Nephron (organoid): Measurements from ENCODE around the gene IL32.

Experiments
- H3K27ac Mint-ChIP-seq, 3 experiments: 2 replicates each; pipeline ENCODE4 v1.8.0; 2020; ENCODE audit warnings: mixed read lengths in 3 of 3, mild to moderate bottlenecking in 2 of 3, moderate library complexity in 1 of 3
- H3K27me3 Mint-ChIP-seq: 2 replicates; pipeline ENCODE4 v1.8.0; 2021; ENCODE audit warnings: low read depth, mild to moderate bottlenecking, moderate library complexity, mixed read lengths
- H3K36me3 Mint-ChIP-seq: 2 replicates; pipeline ENCODE4 v1.8.0; 2020; ENCODE audit warnings: low read depth, mixed read lengths
- H3K4me1 Mint-ChIP-seq: 2 replicates; pipeline ENCODE4 v1.8.0; 2020; ENCODE audit warnings: mixed read lengths
- H3K4me3 Mint-ChIP-seq, 3 experiments: 2 replicates each; pipeline ENCODE4 v1.8.0; 2020; ENCODE audit warnings: mild to moderate bottlenecking in 3 of 3, mixed read lengths in 3 of 3, moderate library complexity in 2 of 3
- H3K9me3 Mint-ChIP-seq: 2 replicates; pipeline ENCODE4 v1.8.0; 2020; ENCODE audit warnings: mixed read lengths
- CTCF ChIP-seq, 3 experiments: fragments of 200-600 bp; sonication (generic); IDR thresholded peaks; one replicate each; pipeline ENCODE4 v1.5.0; 2021; ENCODE audit warnings: antibody characterized with exemption in 3 of 3; ENCODE audit not compliant: unreplicated experiment in 3 of 3

The IL32 gene

GRCh38 chr16:3088450-3088849, 23.0 kb downstream of the IL32 start:
- no peak for TF ChIP-seq CTCF (IDR thresholded peaks at IDR 0.05; ENCODE audit: unreplicated experiment in 3 of 3)
- H3K36me3 Mint-ChIP-seq: no peaks in the 10 kb centered on the region
- peak overlapping the region in 1 of 3 experiments; percentile 12 for H3K4me3 Mint-ChIP-seq
- H3K9me3 Mint-ChIP-seq: no peaks in the 10 kb centered on the region
- peaks cover 19% of the 10 kb centered on the region for H3K4me1 Mint-ChIP-seq
- peaks cover 6% of the 10 kb centered on the region for H3K27me3 Mint-ChIP-seq
- H3K27ac Mint-ChIP-seq: peak overlapping the region in 2 of 3 experiments; percentile 33 to 89

- H3K4me3 Mint-ChIP-seq: peak overlapping the region in 1 of 3 experiments; percentile 12
- H3K9me3 Mint-ChIP-seq: no peaks in the 10 kb centered on the region
- H3K4me1 Mint-ChIP-seq: peaks cover 19% of the 10 kb centered on the region
- no peaks in the 10 kb centered on the region for H3K36me3 Mint-ChIP-seq
- peak overlapping the region in 2 of 3 experiments; percentile 33 to 89 for H3K27ac Mint-ChIP-seq
- no peak for TF ChIP-seq CTCF (IDR thresholded peaks at IDR 0.05; ENCODE audit: unreplicated experiment in 3 of 3)
- peaks cover 6% of the 10 kb centered on the region for H3K27me3 Mint-ChIP-seq
These were observed 23.7 kb downstream of the IL32 start for GRCh38 chr16:3088925-3089716.

GRCh38 chr16:3089717-3090592, 24.5 kb downstream of the IL32 start:
- no peak overlapping the region for H3K4me3 Mint-ChIP-seq
- no peak for TF ChIP-seq CTCF (IDR thresholded peaks at IDR 0.05; ENCODE audit: unreplicated experiment in 3 of 3)
- H3K27me3 Mint-ChIP-seq: peaks cover 6% of the 10 kb centered on the region
- peaks cover 19% of the 10 kb centered on the region for H3K4me1 Mint-ChIP-seq
- no peaks in the 10 kb centered on the region for H3K9me3 Mint-ChIP-seq
- no peak overlapping the region for H3K27ac Mint-ChIP-seq
- H3K36me3 Mint-ChIP-seq: no peaks in the 10 kb centered on the region

GRCh38 chr16:3091551-3091950, 26.1 kb downstream of the IL32 start:
- no peak overlapping the region for H3K27ac Mint-ChIP-seq
- no peaks in the 10 kb centered on the region for H3K9me3 Mint-ChIP-seq
- H3K36me3 Mint-ChIP-seq: no peaks in the 10 kb centered on the region
- TF ChIP-seq CTCF (IDR thresholded peaks at IDR 0.05; ENCODE audit: unreplicated experiment in 3 of 3): no peak
- no peak overlapping the region for H3K4me3 Mint-ChIP-seq
- H3K4me1 Mint-ChIP-seq: peaks cover 19% of the 10 kb centered on the region
- H3K27me3 Mint-ChIP-seq: peaks cover 6% of the 10 kb centered on the region

GRCh38 chr16:3092501-3092941, 27.1 kb downstream of the IL32 start:
- Mint-ChIP-seq H3K36me3 (no peaks in the 10 kb centered on the region), H3K27ac (no peak overlapping the region), H3K4me3 (peak overlapping the region in 1 of 3 experiments; percentile 35), H3K4me1 (peaks cover 19% of the 10 kb centered on the region), H3K27me3 (peaks cover 12% of the 10 kb centered on the region), H3K9me3 (no peaks in the 10 kb centered on the region)
- no peak for TF ChIP-seq CTCF (IDR thresholded peaks at IDR 0.05; ENCODE audit: unreplicated experiment in 3 of 3)
